Esophagus muscularis mucosa (tissue), 4 donors: ENCODE results near the gene APEX1.

Experiments
- CTCF ChIP-seq, 3 experiments: fragments of 200-600 bp in 2 of 3; fragments of 450-650 bp in 1 of 3; sonication (generic) in 2 of 3; IDR thresholded peaks; one replicate each; pipeline ENCODE4 v1.5.1; 2017 to 2019; ENCODE audit warnings: antibody characterized with exemption in 3 of 3, mild to moderate bottlenecking in 2 of 3, moderate library complexity in 1 of 3
- EP300 ChIP-seq: sonication (generic); formaldehyde crosslinking; IDR thresholded peaks from one replicate; pipeline ENCODE4 v1.6.1; 2017; ENCODE audit warnings: antibody characterized with exemption
- POLR2A ChIP-seq: fragments of 450-650 bp; IDR thresholded peaks from one replicate; pipeline ENCODE4 v1.6.1; 2017; ENCODE audit warnings: antibody characterized with exemption, moderate library complexity, mild to moderate bottlenecking, low read depth
- POLR2AphosphoS5 ChIP-seq, 2 donors: sonication (generic); formaldehyde crosslinking; IDR thresholded peaks; one replicate each; pipeline ENCODE4 v1.6.1; 2017; ENCODE audit warnings: antibody characterized with exemption in 2 of 2

GRCh38 chr14:20412876-20413743, 41.9 kb upstream of the APEX1 start, which contains the start of gene TEP1:
- TF ChIP-seq CTCF (IDR thresholded peaks at IDR 0.05) (no peak), POLR2A (peak; percentile 67), POLR2AphosphoS5 (IDR thresholded peaks at IDR 0.05) (peak; percentile 84 to 92), EP300 (no peak)
